NCI-H1105 (cell line): ENCODE data around the gene EPHA6.
"Not testable (repeated sequence)": the region's sequence is repeated elsewhere in the genome, so short reads cannot be mapped to it uniquely, and the experiment has no call there.

Experiments used
- DNase-seq: peaks from one replicate; lab custom pipeline; 2025; lab: John Stamatoyannopoulos, UW

EPHA6 gene

DNA sequence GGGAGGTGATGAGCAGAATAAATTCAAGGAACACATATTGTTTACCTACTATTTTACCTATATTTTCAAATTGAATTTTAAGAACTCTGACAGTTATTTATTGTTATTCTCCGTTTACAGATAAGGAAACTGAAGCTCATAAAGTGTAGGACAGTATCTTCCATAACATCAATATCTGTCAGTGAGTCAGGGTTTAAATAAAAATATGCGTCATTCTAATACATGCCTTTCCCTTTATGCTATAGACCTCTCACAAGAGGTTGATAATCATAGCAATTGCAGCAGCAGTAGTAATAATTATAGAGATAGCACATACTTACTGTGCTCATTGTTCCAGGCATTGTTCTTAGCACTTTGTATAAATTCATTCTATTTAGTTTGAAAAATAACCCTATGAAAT, 101.1 kb downstream of the EPHA6 start:
- no peak for DNase-seq

DNA sequence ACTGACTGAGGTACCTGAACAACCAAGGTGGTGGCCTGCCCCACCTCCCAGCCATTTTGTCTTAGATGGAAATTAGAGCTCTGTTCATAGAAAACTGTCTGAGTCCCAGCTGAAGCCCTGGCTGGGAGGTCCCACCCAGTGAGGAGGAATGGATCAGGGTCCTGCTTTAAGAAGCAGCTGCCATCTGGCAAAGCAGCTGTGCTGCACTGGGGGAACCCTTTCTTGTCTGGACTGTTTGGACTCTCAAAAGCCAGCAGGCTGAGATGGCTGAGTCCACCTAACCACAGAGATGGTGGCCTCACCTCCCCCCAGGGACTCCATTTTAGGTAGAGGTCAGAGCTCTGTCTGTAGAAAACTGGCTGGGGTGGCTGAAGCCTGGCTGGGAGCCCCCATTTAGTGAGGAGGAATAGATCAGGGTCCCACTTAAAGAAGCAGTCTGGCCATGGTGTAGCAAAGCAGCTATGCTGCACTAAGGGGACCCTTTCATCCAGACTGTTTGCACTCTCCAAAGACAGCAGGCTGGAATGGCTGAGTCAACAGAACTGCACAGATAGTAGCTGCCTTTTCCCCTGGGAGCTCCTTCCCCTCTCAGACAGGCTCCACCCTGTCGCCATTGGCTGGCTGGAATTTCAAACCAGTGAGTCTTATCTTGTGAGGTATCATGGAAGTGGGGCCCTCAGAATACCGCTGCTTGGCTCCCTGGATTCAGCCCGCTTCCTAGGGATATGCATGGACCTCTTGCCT, 116.9 kb downstream of the EPHA6 start:
- DNase-seq: no peak

GRCh38 chr3:96942131-96942530, 127.7 kb downstream of the EPHA6 start:
- not testable (repeated sequence) for DNase-seq

- no peak for DNase-seq
Measured at GRCh38 chr3:96958856-96959255, 144.5 kb downstream of the EPHA6 start.

DNA sequence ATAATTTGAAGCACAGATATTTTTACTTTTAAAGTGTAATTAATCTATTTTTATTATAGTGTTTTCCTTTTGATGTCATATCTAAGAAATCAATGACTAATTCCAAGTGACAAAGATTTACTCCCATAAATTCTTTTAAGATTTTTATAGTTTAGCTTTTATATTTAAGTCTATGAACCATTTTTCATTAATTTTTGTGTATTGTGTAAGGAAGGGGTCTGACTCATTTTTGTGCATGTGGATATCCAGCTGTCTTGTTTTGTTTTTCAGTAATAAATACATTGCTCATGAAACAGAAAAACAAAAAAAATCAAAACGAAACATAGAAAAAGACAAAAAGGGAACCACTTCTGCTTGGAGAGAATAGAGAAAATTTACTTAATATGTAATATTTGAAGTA, 145.1 kb downstream of the EPHA6 start:
- DNase-seq: no peak

DNA sequence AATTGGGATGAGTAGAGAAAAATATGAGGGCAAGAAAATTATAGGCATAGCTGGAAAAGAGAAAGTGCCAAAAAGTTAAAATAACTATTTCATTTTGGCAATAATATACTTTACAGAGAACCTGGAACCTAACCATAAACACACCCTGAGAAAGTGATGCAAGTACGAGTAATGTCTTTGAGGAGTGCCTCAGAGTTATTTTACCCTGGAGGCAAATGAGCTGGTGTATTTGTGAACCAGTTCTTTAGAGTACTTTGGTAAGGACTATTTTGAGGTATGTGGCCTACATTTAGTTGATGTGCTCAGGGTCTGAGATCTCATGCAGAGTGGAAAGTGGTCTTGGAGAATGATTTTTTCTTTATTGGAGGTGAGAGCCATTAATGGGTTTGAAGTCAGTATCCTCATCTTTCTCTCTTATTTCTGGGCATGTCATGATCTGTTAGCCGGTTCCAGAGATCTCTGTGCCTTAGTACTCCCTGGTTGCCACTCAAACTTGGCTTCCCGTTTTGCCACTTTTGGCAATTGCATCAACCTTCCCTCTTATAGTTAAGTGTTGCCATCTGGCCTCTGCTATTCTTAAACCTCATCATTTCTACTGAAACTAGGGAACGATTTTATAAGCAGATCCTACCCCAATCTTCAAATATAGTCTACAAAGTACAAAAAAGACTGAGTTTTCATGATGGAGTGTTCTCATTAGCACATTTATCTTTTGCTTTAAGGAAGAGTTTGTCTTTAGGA, 145.7 kb downstream of the EPHA6 start:
- DNase-seq: no peak

DNA sequence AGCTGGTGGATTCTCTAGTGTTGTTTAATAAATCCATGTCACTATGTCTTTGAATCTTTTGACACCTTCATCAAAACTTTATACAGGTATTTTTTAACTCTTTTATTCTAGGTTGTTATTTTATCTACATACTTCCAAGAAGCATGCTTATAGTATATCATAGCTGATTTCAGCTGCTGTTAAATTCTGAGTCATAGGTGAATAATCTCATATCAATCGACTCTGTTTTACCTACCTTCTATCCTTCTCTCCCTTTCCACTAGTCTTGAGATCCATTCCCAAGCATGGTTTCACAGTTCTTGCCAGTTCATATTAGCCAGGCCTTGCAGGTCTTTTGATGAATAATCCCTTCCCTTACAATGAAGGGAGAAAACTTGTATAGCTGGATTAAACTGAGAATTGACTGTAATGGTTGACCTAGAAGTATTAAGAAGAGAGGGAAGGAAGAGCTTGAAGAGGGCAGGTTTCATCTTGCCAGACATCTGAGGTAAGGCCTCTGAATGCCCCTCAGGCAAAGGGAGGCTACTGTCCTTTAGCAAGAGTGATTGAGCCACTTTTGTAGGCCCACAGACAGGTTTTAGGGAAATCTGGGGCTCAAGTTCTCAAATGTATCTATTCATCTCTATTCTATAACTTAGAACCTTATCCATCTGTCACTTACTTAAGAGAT, 146.4 kb downstream of the EPHA6 start:
- DNase-seq: no peak

DNA sequence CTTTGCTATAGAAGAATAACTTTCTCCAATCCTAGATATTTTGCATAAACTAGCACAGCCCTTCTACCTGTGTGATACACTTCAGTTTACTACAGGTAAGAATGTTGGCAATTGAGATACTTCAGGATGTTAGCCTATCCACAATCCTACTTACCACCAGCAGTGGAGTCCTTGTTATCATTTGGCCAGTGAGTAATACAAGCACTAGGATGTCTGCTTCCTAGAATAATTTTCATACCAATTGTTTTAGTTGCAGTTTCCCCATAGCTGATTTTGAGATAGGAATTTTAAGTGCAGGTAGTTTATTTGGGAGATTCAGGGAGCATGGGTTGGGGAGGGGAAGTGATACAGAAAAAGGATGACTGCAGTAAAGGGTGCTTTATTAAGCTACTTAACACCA, 147.2 kb downstream of the EPHA6 start:
- no peak for DNase-seq

- no peak for DNase-seq
Measured at GRCh38 chr3:96966181-96966929, 152.0 kb downstream of the EPHA6 start.

- DNase-seq: no peak
Measured at GRCh38 chr3:96970211-96970610, 155.8 kb downstream of the EPHA6 start.

GRCh38 chr3:96977671-96978070, 163.3 kb downstream of the EPHA6 start:
- DNase-seq: no peak

DNA sequence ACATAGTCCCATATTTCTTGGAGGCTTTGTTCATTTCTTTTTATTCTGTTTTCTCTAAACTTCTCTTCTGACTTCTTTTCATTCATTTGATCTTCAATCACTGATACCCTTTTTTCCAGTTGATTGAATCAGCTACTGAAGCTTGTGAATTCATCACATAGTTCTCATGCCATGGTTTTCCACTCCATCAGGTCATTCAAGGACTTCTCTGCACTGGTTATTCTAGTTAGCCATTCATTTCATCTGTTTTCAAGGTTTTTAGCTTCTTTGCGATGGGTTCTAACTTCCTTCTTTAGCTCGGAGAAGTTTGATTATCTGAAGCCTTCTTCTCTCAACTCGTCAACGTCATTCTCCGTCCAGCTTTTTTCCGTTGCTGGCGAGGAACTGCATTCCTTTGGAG, 169.3 kb downstream of the EPHA6 start:
- not testable (repeated sequence) for DNase-seq

- DNase-seq: no peak
Measured at GRCh38 chr3:96986241-96986640, 171.8 kb downstream of the EPHA6 start.

DNA sequence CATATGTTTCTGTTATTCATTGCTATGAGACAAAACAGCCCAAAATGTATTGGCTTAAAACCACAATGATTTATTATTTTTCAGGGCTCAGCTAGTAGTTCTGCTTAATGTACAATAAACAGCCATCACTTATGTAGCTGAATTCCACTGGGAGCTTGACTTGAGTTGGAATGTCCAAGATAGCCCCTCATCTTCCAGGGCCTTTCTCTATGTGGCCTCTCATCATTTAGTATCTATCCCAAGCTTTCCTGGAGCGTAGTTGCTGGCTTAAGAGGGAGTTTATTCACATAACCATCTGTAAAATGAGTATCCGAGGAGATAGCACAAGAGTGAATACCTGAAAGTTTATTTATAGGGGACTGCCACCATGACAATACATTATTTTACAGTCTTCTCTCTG, 176.8 kb downstream of the EPHA6 start:
- DNase-seq: no peak

GRCh38 chr3:96991800-96992365, 177.5 kb downstream of the EPHA6 start:
- no peak for DNase-seq

- no peak for DNase-seq
Measured at GRCh38 chr3:96994988-96995387, 180.6 kb downstream of the EPHA6 start.

DNA sequence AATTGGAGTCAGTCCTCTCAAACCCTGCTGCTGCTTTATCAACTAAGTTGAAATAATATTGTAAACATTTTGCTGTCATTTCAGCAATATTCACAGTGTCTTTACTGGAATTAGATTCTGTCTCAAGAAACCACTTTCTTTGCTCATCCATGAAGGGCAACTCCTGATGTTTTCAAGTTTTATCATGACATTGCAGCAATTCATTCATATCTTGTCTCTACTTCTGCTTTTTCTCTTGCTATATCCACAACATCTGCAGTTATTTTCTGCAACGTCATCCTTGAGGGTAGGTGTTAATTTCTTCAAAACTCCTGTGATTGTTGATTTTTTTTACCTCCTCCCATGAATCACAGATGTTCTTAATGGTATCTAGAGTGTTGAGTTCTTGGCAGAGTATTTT, 181.6 kb downstream of the EPHA6 start:
- DNase-seq: no peak

DNA sequence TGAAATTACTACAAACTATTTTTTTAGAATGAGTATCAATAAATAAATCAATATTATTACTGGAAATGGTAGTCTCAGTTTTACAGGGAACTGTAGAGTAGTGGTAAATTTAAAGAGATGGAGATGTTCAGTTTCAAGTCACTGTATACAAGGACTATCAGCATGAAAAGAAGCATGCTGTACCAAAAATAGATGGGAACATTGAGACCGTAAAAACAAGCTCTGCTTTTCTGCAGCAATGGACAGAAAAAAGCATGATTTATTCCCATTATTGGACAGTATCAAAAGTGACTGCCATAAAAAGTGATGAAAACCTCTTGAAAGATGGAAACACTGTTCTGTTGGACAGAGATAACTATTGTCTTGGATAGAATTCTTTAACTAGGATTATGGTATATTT, 187.2 kb downstream of the EPHA6 start:
- DNase-seq: no peak

DNA sequence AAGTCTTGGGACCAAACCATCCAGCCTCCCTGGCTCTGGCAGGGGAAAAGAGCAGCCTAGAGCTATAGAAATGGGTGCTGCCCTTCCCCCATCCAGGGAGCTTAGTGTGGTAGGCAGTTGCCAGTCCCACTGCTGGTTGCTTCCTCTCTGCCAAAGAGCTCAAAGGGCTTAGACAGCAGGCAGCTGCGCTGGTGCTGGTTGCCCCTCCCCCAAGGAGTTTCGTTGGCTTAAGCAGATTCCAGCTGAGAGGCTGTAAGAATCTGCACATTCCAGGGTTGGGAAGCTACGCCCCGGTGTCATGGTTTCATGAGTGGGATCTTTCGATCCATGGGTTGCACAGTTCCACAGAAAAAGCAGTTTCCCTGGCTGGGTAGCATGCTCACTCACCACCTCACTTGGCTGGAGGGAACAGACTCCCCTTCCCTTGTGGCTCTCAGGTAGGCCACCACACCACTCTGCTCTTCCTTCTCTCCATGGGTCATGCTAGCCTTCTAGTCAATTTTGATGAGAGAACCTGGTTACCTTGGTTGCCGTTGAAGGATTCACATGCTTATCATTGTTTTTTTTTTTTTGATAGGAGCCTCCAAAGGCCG, 195.1 kb downstream of the EPHA6 start:
- no peak for DNase-seq

DNA sequence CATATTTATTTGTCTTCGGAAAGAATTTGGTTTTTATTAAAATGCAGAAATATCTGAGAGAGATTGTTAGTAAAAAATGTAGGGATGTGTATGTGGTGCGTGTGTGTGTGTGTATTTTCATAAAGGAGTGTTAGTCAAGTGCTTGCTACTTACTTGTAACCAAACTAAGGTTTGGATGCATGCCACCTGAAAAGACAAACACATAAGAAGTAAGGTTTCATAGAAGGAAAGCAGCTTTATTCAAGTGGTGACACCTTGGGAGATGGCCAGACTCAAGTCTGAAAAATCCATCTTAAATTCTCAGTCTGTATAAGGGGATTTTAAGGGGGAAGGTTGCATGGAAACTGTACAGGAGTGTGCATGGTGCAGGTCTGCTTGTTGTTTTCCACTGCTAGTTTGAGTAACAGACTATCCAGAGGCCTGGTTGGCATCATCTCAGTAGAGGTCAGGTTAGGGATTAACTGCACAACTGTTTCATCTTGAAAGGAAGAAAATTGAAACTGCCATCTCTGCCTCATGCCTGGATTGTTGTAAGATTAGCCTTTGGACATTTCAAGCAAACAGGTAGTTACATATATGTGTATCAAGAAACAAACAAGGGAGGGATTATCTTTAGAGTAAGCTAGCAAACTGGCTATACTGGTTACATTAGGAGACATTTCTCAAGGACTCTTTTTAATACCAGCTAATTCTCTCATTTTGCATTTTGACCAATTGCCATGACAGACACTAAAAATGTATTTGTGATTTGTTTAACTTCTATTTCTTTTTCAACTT, 196.7 kb downstream of the EPHA6 start:
- DNase-seq: no peak

DNA sequence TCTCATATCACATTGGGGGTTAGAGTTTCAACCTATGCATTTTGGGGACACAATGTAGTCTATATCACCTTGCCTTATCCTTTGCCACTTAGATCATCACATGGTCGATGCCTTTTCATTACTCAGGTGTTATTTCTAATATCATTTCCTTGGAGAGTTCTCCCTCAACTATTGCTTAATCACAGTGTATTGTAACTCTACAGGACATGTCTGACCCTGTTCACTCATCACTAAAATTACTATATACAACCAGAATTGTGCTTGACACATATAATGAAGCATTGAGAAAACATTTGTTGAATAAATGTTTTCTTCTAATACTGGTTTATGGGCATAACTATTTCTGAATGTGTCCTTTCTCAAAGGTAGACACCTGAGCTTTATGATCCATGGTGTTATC, 207.4 kb downstream of the EPHA6 start:
- DNase-seq: no peak
